H1 (cell line): ENCODE data around the gene ANXA2R. TPM values are rescaled to one million over a fixed set of nuclear protein-coding genes. Genes with fewer than 3 reads are reported as not detected.

Experiments used
- CTBP2 ChIP-seq: IDR thresholded peaks from 2 replicates; pipeline ENCODE4 v1.7.0; 2011; ENCODE audit warnings: borderline replicate concordance, mild to moderate bottlenecking, moderate library complexity, mixed read lengths, low read length; ENCODE audit not compliant: insufficient read depth, insufficient read length
- KDM5A ChIP-seq: fragments of 200-600 bp; IDR thresholded peaks from 2 replicates; pipeline ENCODE4 v1.7.1; 2012; ENCODE audit warnings: mild to moderate bottlenecking, low read length, inconsistent platforms, mixed read lengths
- polyA plus RNA-seq, 7 experiments: library from polyadenylated mRNA; depleted of rRNA in 3 of 7; stranded (reverse) in 5 of 7; unstranded in 2 of 7; fragments of >200 nt in 5 of 7; fragments of 200-250 nt in 2 of 7; gene quantifications; 1 replicate in 5 of 7; 2 replicates in 1 of 7; 4 replicates in 1 of 7; pipeline versions ENCODE4 v1.2.1 to v1.2.3, GENCODE V29; 2011 to 2013; ENCODE audit warnings: missing spikeins in 2 of 7, mixed read lengths in 2 of 7
- total RNA-seq: library from RNA; stranded (reverse); fragmentation: NEBNext Ultra II Directional; extraction: Animal tissue kit (Norgen Biotek cat#: 25700); gene quantifications from 2 replicates; pipeline ENCODE4 v1.2.1, GENCODE V29; 2021
- TF ChIP-seq, protein P1 (sequence below): IDR thresholded peaks from 2 replicates; pipeline ENCODE4 v1.6.1; 2012; ENCODE audit warnings: low read length, inconsistent platforms
- TF ChIP-seq, protein P2 (sequence below): IDR thresholded peaks from 2 replicates; pipeline ENCODE4 v1.6.1; 2011; ENCODE audit warnings: low read length, improper control_type of control experiment

ANXA2R gene
- total and polyA plus RNA-seq, 2 of the 8 experiments (the other 6 are each of a cell fraction or from before 2014, with no cell fraction given): 0.08 to 0.17 TPM

DNA sequence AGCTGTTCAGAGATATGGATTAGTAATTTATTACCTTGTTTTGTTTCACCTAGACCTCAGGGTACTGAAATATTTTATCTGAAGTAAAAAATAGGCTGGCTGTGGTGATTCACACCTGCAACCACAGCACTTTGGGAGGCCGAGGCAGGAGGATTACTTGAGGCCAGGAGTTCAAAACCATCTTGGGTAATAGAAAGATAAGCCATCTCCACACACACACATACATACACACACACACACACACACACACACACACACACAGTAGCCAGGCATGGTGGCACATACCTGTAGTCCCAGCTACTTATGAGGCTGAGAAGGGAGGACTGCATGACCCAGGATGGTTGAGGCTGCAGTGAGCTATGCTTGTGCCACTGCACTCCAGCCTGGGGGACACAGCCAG is 3.7 kb downstream of the ANXA2R start (continued):
- TF ChIP-seq KDM5A (no peak), CTBP2 (no peak)
- TF ChIP-seq, protein P1, sequence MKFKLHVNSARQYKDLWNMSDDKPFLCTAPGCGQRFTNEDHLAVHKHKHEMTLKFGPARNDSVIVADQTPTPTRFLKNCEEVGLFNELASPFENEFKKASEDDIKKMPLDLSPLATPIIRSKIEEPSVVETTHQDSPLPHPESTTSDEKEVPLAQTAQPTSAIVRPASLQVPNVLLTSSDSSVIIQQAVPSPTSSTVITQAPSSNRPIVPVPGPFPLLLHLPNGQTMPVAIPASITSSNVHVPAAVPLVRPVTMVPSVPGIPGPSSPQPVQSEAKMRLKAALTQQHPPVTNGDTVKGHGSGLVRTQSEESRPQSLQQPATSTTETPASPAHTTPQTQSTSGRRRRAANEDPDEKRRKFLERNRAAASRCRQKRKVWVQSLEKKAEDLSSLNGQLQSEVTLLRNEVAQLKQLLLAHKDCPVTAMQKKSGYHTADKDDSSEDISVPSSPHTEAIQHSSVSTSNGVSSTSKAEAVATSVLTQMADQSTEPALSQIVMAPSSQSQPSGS: no peak
- TF ChIP-seq, protein P2, sequence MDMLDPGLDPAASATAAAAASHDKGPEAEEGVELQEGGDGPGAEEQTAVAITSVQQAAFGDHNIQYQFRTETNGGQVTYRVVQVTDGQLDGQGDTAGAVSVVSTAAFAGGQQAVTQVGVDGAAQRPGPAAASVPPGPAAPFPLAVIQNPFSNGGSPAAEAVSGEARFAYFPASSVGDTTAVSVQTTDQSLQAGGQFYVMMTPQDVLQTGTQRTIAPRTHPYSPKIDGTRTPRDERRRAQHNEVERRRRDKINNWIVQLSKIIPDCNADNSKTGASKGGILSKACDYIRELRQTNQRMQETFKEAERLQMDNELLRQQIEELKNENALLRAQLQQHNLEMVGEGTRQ: no peak
- TF ChIP-seq, all 59 proteins: peak for 0
